H1 (cell line): Measurements from ENCODE around the gene KTN1. TPM values are rescaled to one million over a fixed set of nuclear protein-coding genes. Genes with fewer than 3 reads are reported as not detected.
A peak's percentile ranks its signal among the peaks of the same experiment; 100 is the strongest.

ENCODE experiments used
- CTCF ChIA-PET: fragments of 300-600 bp; sonication (Branson Sonifier 250); formaldehyde crosslinking; loops from one replicate; lab custom pipeline; 2021; ENCODE audit not compliant: partially characterized antibody; lab: Charles Lee
- POLR2A ChIA-PET: fragments of 300-600 bp; sonication (Branson Sonifier 250); formaldehyde crosslinking; loops from one replicate; lab custom pipeline; 2021; ENCODE audit warnings: inconsistent platforms; ENCODE audit not compliant: partially characterized antibody; lab: Charles Lee
- DNase-seq, 2 experiments: peaks; one replicate each; pipeline versions ENCODE4 v3.0.0 to v3.0.0-alpha.2; 2010 to 2022; ENCODE audit warnings: low spot score in 2 of 2, low read depth in 1 of 2, mixed read lengths in 1 of 2
- FAIRE-seq: peaks from 2 replicates; lab custom pipeline; 2011; peaks lifted over from hg19 to GRCh38; lab: Jason Lieb, UNC
- H2AFZ ChIP-seq: 2 replicates; pipeline ENCODE4 v1.8.1; 2012; ENCODE audit warnings: low read length, inconsistent platforms
- H2AK5ac ChIP-seq: 2 replicates; pipeline ENCODE4 v1.6.1; 2013; ENCODE audit warnings: low read depth, low read length
- H2BK120ac ChIP-seq: replicated peaks from 2 replicates; pipeline ENCODE3; 2013; ENCODE audit warnings: low read depth, low read length, inconsistent platforms
- H2BK12ac ChIP-seq: 2 replicates; pipeline ENCODE4 v1.6.1; 2013; ENCODE audit warnings: low read depth, low read length
- H2BK15ac ChIP-seq: 2 replicates; pipeline ENCODE4 v1.6.1; 2013; ENCODE audit warnings: low read length
- H2BK20ac ChIP-seq: 2 replicates; pipeline ENCODE4 v1.6.1; 2013; ENCODE audit warnings: low read length
- H2BK5ac ChIP-seq: 2 replicates; pipeline ENCODE4 v1.6.1; 2013; ENCODE audit warnings: low read depth, low read length
- H3K14ac ChIP-seq: 2 replicates; pipeline ENCODE4 v1.6.1; 2013; ENCODE audit warnings: inconsistent platforms; ENCODE audit not compliant: insufficient read length
- H3K18ac ChIP-seq: 2 replicates; pipeline ENCODE4 v1.6.1; 2013; ENCODE audit warnings: low read length; ENCODE audit errors: extremely low read depth
- H3K23ac ChIP-seq: 2 replicates; pipeline ENCODE4 v1.6.1; 2013; ENCODE audit warnings: inconsistent platforms; ENCODE audit not compliant: insufficient read length
- H3K23me2 ChIP-seq: 2 replicates; pipeline ENCODE4 v1.6.1; 2013; ENCODE audit warnings: low read depth, low read length
- H3K27ac ChIP-seq: 2 replicates; pipeline ENCODE4 v1.6.1; 2011; ENCODE audit warnings: low read depth, low read length, inconsistent platforms
- H3K27me3 ChIP-seq, 4 experiments: replicated peaks in 1 of 4; 1 replicate in 1 of 4; 2 replicates in 3 of 4; pipeline versions ENCODE4 v1.6.1 to v1.8.1; 2011 to 2013; ENCODE audit warnings: low read length in 3 of 4, mild to moderate bottlenecking in 3 of 4, inconsistent platforms in 2 of 4, mixed read lengths in 2 of 4, moderate library complexity in 1 of 4; ENCODE audit not compliant: control insufficient read depth in 3 of 4, insufficient read depth in 3 of 4; ENCODE audit errors: extremely low read depth in 1 of 4
- H3K36me3 ChIP-seq, 4 experiments: 2 replicates each; pipeline versions ENCODE4 v1.6.1 to v1.8.1; 2011 to 2013; ENCODE audit warnings: mild to moderate bottlenecking in 4 of 4, low read length in 3 of 4, moderate library complexity in 2 of 4, control low read depth in 1 of 4, inconsistent platforms in 1 of 4; ENCODE audit not compliant: insufficient read depth in 4 of 4, control insufficient read depth in 2 of 4
- H3K4ac ChIP-seq: replicated peaks from 2 replicates; pipeline ENCODE3; 2013; ENCODE audit warnings: low read length, low read depth, mixed read lengths, inconsistent platforms; ENCODE audit not compliant: insufficient read length
- H3K4me1 ChIP-seq, 4 experiments: replicated peaks in 1 of 4; 1 replicate in 1 of 4; 2 replicates in 3 of 4; pipeline versions ENCODE4 v1.6.1 to v1.8.1; 2011 to 2013; ENCODE audit warnings: low read length in 3 of 4, inconsistent platforms in 2 of 4, mixed read lengths in 1 of 4; ENCODE audit not compliant: insufficient read depth in 4 of 4, control insufficient read depth in 3 of 4
- H3K4me2 ChIP-seq, 2 experiments: 2 replicates each; pipeline versions ENCODE4 v1.6.1 to v1.8.1; 2011 to 2013; ENCODE audit warnings: low read depth in 2 of 2, low read length in 2 of 2, control low read depth in 1 of 2, inconsistent platforms in 1 of 2, mild to moderate bottlenecking in 1 of 2; ENCODE audit not compliant: insufficient read depth in 1 of 2
- H3K4me3 ChIP-seq, 4 experiments: fragments of 200-600, 300-600 bp in 1 of 4; sonication (generic), shearing (Covaris generic), sonication (Bioruptor Twin) in 1 of 4; 2 replicates each; pipeline versions ENCODE4 v1.5.1 to v1.8.1; 2011 to 2016; ENCODE audit warnings: low read length in 4 of 4, low read depth in 3 of 4, control low read depth in 2 of 4, inconsistent platforms in 2 of 4, mild to moderate bottlenecking in 2 of 4, mixed read lengths in 1 of 4, moderate library complexity in 1 of 4; ENCODE audit not compliant: insufficient read depth in 2 of 4; ENCODE audit errors: extremely low read depth in 1 of 4
- H3K56ac ChIP-seq: replicated peaks from 2 replicates; pipeline ENCODE3; 2013; ENCODE audit warnings: low read depth, mild to moderate bottlenecking, mixed read lengths, low read length, inconsistent platforms; ENCODE audit not compliant: insufficient read length
- H3K79me1 ChIP-seq: 2 replicates; pipeline ENCODE4 v1.6.1; 2013; ENCODE audit warnings: low read depth, low read length, control low read depth
- H3K79me2 ChIP-seq, 2 experiments: 2 replicates each; pipeline versions ENCODE4 v1.6.1 to v1.8.1; 2012 to 2013; ENCODE audit warnings: low read length in 2 of 2, mild to moderate bottlenecking in 2 of 2, inconsistent platforms in 1 of 2; ENCODE audit not compliant: insufficient read depth in 2 of 2, control insufficient read depth in 1 of 2
- H3K9ac ChIP-seq, 4 experiments: replicated peaks in 1 of 4; 1 replicate in 1 of 4; 2 replicates in 3 of 4; pipeline versions ENCODE4 v1.6.1 to v1.8.1; 2011 to 2013; ENCODE audit warnings: low read depth in 3 of 4, low read length in 3 of 4, control low read depth in 2 of 4, mild to moderate bottlenecking in 2 of 4, moderate library complexity in 2 of 4, inconsistent platforms in 1 of 4; ENCODE audit errors: extremely low read depth in 1 of 4
- H3K9me3 ChIP-seq, 2 experiments: 2 replicates each; pipeline versions ENCODE4 v1.6.1 to v1.8.1; 2012 to 2013; ENCODE audit warnings: mild to moderate bottlenecking in 2 of 2, moderate library complexity in 2 of 2, control low read depth in 1 of 2, inconsistent platforms in 1 of 2, low read depth in 1 of 2, low read length in 1 of 2, mixed read lengths in 1 of 2; ENCODE audit not compliant: insufficient read depth in 2 of 2
- H4K20me1 ChIP-seq, 2 experiments: replicated peaks in 1 of 2; 2 replicates each; pipeline versions ENCODE3 to v1.8.1; 2011 to 2013; ENCODE audit warnings: inconsistent platforms in 2 of 2, low read length in 2 of 2, mild to moderate bottlenecking in 1 of 2; ENCODE audit not compliant: insufficient read depth in 2 of 2, control insufficient read depth in 1 of 2
- H4K5ac ChIP-seq: 2 replicates; pipeline ENCODE4 v1.6.1; 2013; ENCODE audit warnings: low read length, low read depth, mixed read lengths, inconsistent platforms; ENCODE audit not compliant: insufficient read length
- H4K8ac ChIP-seq: 2 replicates; pipeline ENCODE4 v1.8.0; 2013; ENCODE audit warnings: mild to moderate bottlenecking, moderate library complexity, low read length, inconsistent platforms; ENCODE audit not compliant: insufficient read depth; ENCODE audit errors: extremely low read depth
- H4K91ac ChIP-seq: replicated peaks from 2 replicates; pipeline ENCODE3; 2013; ENCODE audit warnings: low read length, mixed read lengths, inconsistent platforms; ENCODE audit not compliant: insufficient read length
- ASH2L ChIP-seq: fragments of 200-600, 300-600 bp; sonication (generic); IDR thresholded peaks from one replicate; pipeline ENCODE4 v1.7.1; 2017; ENCODE audit warnings: low read length
- CBX8 ChIP-seq: fragments of 300-800, 300-1000 bp; sonication (generic); IDR thresholded peaks from 2 replicates; pipeline ENCODE4 v1.7.1; 2016; ENCODE audit warnings: low read depth, low read length, borderline replicate concordance
- MAX ChIP-seq: IDR thresholded peaks from 2 replicates; pipeline ENCODE4 v1.6.1; 2012; ENCODE audit warnings: inconsistent platforms
- POLR2A ChIP-seq, 2 experiments: IDR thresholded peaks; 1 replicate in 1 of 2; 2 replicates in 1 of 2; pipeline ENCODE4 v1.6.1; 2011; ENCODE audit warnings: low read depth in 2 of 2, low read length in 2 of 2, mild to moderate bottlenecking in 2 of 2; ENCODE audit errors: control extremely low read depth in 1 of 2
- RBBP5 ChIP-seq: IDR thresholded peaks from 2 replicates; pipeline ENCODE4 v1.7.1; 2012; ENCODE audit warnings: low read depth, mild to moderate bottlenecking, inconsistent platforms, low read length, moderate library complexity, borderline replicate concordance
- TAF1 ChIP-seq: IDR thresholded peaks from 2 replicates; pipeline ENCODE4 v1.6.1; 2011; ENCODE audit warnings: mild to moderate bottlenecking, low read depth, low read length
- WGBS, 2 experiments: shearing (Covaris generic) in 1 of 2; methylation state at CpG; one replicate each; pipeline versions ENCODE4 v1.1.6 to v1.1.7; 2013 to 2015; ENCODE audit warnings: low lambda C conversion rate in 2 of 2, mixed read lengths in 2 of 2, inconsistent platforms in 1 of 2, low coverage in 1 of 2, missing lambda C conversion rate in 1 of 2; ENCODE audit not compliant: insufficient replicate concordance in 2 of 2, insufficient coverage in 1 of 2, insufficient read length in 1 of 2; ENCODE audit errors: extremely low coverage in 1 of 2, missing lambda C conversion rate in 1 of 2; 5-methylcytosine and 5-hydroxymethylcytosine counted together
- polyA plus RNA-seq, 7 experiments: library from polyadenylated mRNA; depleted of rRNA in 3 of 7; stranded (reverse) in 5 of 7; unstranded in 2 of 7; fragments of >200 nt in 5 of 7; fragments of 200-250 nt in 2 of 7; gene quantifications; 1 replicate in 5 of 7; 2 replicates in 1 of 7; 4 replicates in 1 of 7; pipeline versions ENCODE4 v1.2.1 to v1.2.3, GENCODE V29; 2011 to 2013; ENCODE audit warnings: missing spikeins in 2 of 7, mixed read lengths in 2 of 7
- total RNA-seq: library from RNA; stranded (reverse); fragmentation: NEBNext Ultra II Directional; extraction: Animal tissue kit (Norgen Biotek cat#: 25700); gene quantifications from 2 replicates; pipeline ENCODE4 v1.2.1, GENCODE V29; 2021
- TF ChIP-seq, protein P1 (sequence below), 3 experiments: IDR thresholded peaks; 1 replicate in 2 of 3; 2 replicates in 1 of 3; pipeline versions ENCODE4 v1.5.1 to v1.6.1; 2011; ENCODE audit warnings: low read length in 3 of 3, mild to moderate bottlenecking in 3 of 3, inconsistent platforms in 2 of 3, low read depth in 1 of 3, moderate library complexity in 1 of 3; ENCODE audit not compliant: insufficient read depth in 1 of 3; ENCODE audit errors: control extremely low read depth in 1 of 3

The KTN1 gene
- total and polyA plus RNA-seq, 2 of the 8 experiments (the other 6 are each of a cell fraction or from before 2014, with no cell fraction given) = 15.4 to 151 TPM

- peak overlapping the region; percentile 36 for H4K91ac ChIP-seq
- H3K4ac ChIP-seq = no peak overlapping the region
- FAIRE-seq = no peak
- no peak overlapping the region for H2BK20ac ChIP-seq
- H2BK5ac ChIP-seq = no peak overlapping the region
- no peaks in the 10 kb centered on the region for H3K27me3 ChIP-seq
- peak overlapping the region; percentile 74 to 93 (median 86) for H3K4me3 ChIP-seq
- 1% methylated on average over 50 of the region's 84 CpGs; no CpG with 5 or more reads in 1 of the 2 experiments for WGBS, 2 experiments
- H3K56ac ChIP-seq = peak overlapping the region; percentile 74
- H4K20me1 ChIP-seq = peaks cover 15 to 19% of the 10 kb centered on the region in 2 experiments
- CTCF ChIA-PET = interaction anchor here (0.7 to 1.3 kb wide), 6 partner anchors 9 to 141 kb away, joined by 3 to 7 read pairs (median 3); partner anchors contain the start of gene TBPL2
- H3K9me3 ChIP-seq = no peaks in the 10 kb centered on the region
- H3K14ac ChIP-seq = no peak overlapping the region
- peak overlapping the region; percentile 87 for H4K8ac ChIP-seq
- peaks cover 5% of the 10 kb centered on the region for H3K79me1 ChIP-seq
- H2AK5ac ChIP-seq = no peak overlapping the region
- H3K23me2 ChIP-seq = peaks cover 6% of the 10 kb centered on the region
- H2AFZ ChIP-seq = no peak overlapping the region; the same call in 1 of the 2 replicates
- H3K18ac ChIP-seq = peak overlapping the region; percentile 25; the same call in 1 of the 2 replicates
- no peak overlapping the region for H2BK15ac ChIP-seq
- H3K79me2 ChIP-seq = peaks cover 18 to 54% of the 10 kb centered on the region in 2 experiments
- peak overlapping the region; percentile 78; the same call in 1 of the 2 replicates for H3K27ac ChIP-seq
- H2BK12ac ChIP-seq = no peak overlapping the region
- H4K5ac ChIP-seq = peak overlapping the region; percentile 51
- H2BK120ac ChIP-seq = no peak overlapping the region
- peaks cover 4 to 13% (median 4%) of the 10 kb centered on the region in 4 experiments; a peak in 4 of 7 replicates for H3K4me1 ChIP-seq
- peak overlapping the region; percentile 38 to 90 (median 80) for H3K9ac ChIP-seq
- H3K23ac ChIP-seq = no peak overlapping the region
- DNase-seq = peak in 1 of 2 experiments; percentile 77
- peak overlapping the region; percentile 80 to 92 for H3K4me2 ChIP-seq
- POLR2A ChIA-PET = interaction anchor here (1.0 to 1.5 kb wide), 9 partner anchors 9 to 84 kb away, joined by 3 to 5 read pairs (median 3); no protein-coding TSS in a partner anchor
- peaks cover 0 to 3% (median 0%) of the 10 kb centered on the region in 4 experiments; a peak in 2 of 8 replicates for H3K36me3 ChIP-seq
- 0 out of 2 replicates have a peak, but pooled peaks have one; percentile 21 for TF ChIP-seq RBBP5
- TF ChIP-seq CBX8 = no peak
- peak; percentile 20; the same call in 1 of the 2 replicates for TF ChIP-seq MAX
- TF ChIP-seq TAF1 = peak; percentile 43; the same call in 1 of the 2 replicates
- TF ChIP-seq, protein P1, sequence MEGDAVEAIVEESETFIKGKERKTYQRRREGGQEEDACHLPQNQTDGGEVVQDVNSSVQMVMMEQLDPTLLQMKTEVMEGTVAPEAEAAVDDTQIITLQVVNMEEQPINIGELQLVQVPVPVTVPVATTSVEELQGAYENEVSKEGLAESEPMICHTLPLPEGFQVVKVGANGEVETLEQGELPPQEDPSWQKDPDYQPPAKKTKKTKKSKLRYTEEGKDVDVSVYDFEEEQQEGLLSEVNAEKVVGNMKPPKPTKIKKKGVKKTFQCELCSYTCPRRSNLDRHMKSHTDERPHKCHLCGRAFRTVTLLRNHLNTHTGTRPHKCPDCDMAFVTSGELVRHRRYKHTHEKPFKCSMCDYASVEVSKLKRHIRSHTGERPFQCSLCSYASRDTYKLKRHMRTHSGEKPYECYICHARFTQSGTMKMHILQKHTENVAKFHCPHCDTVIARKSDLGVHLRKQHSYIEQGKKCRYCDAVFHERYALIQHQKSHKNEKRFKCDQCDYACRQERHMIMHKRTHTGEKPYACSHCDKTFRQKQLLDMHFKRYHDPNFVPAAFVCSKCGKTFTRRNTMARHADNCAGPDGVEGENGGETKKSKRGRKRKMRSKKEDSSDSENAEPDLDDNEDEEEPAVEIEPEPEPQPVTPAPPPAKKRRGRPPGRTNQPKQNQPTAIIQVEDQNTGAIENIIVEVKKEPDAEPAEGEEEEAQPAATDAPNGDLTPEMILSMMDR (IDR thresholded peaks at IDR 0.05; ENCODE audit: control extremely low read depth in 1 of 3, insufficient read depth in 1 of 3, low read depth in 1 of 3, low read length in 3 of 3) = 0 out of 4 replicates have a peak, but pooled peaks of 1 of the 3 experiments have one; percentile 1
- TF ChIP-seq ASH2L = peak; percentile 94
- TF ChIP-seq POLR2A (IDR thresholded peaks at IDR 0.05; ENCODE audit: control extremely low read depth in 1 of 2, low read depth in 2 of 2, low read length in 2 of 2) = peak in 1 of 2 experiments; percentile 44; a peak in 1 of 3 replicates
Observed at GRCh38 chr14:55580470-55581341, 699 bp downstream of the KTN1 start.
